ENCODE measurements around the gene RAMP1.

The RAMP1 gene

DNA sequence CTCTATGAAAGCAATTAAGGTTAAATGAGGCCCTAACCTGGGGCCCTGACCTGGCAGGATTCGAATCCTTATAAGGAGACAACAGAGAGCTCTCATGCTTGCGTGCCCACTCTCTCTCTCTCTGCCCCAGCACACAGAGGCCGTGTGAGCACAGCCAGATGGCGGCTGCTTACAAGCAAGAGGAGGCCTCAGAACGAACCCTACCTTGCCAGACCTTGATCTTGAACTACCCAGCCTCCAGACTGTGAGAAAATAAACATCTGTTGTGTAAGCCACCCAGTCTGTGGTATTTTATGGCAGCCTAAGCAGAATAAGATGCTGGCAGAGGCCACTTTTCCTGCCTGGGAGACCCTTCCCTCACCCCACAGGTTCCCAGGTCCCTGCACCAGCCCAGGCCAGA lies 102.2 kb downstream of the RAMP1 start:
- no peak for DNase-seq
